GM12878 (cell line): ENCODE results near the gene SEMA5B.

Experiments used
- CHD1 ChIP-seq: IDR thresholded peaks from 2 replicates; pipeline ENCODE4 v1.6.1; 2012; ENCODE audit warnings: low read depth, low read length, improper control_type of control experiment
- CREM ChIP-seq: IDR thresholded peaks from 2 replicates; pipeline ENCODE4 v1.6.1; 2014; ENCODE audit warnings: antibody characterized with exemption, low read depth
- EP300 ChIP-seq, 2 experiments: fragments of 150-350 bp in 1 of 2; IDR thresholded peaks; 2 replicates each; pipeline ENCODE4 v1.6.1; 2011 to 2012; ENCODE audit warnings: low read depth in 2 of 2, low read length in 2 of 2, borderline replicate concordance in 1 of 2, improper control_type of control experiment in 1 of 2, inconsistent platforms in 1 of 2; ENCODE audit not compliant: control insufficient read depth in 1 of 2
- EZH2 ChIP-seq: IDR thresholded peaks from 2 replicates; pipeline ENCODE4 v1.6.1; 2012; ENCODE audit warnings: low read depth, mild to moderate bottlenecking, control low read depth, inconsistent platforms, low read length, borderline replicate concordance; ENCODE audit not compliant: control insufficient read depth
- GABPA ChIP-seq: IDR thresholded peaks from 2 replicates; pipeline ENCODE4 v1.6.1; 2014; ENCODE audit warnings: antibody characterized with exemption, low read depth, mild to moderate bottlenecking, inconsistent platforms
- ZNF384 ChIP-seq: IDR thresholded peaks from 2 replicates; pipeline ENCODE4 v1.6.1; 2012; ENCODE audit warnings: low read depth, mild to moderate bottlenecking, low read length, improper control_type of control experiment, borderline replicate concordance
- TF ChIP-seq, protein P1 (sequence below), 3 experiments: IDR thresholded peaks in 2 of 3; conservative IDR thresholded peaks in 1 of 3; 2 replicates each; pipeline ENCODE4 v1.5.1; 2011; ENCODE audit warnings: low read depth in 3 of 3, low read length in 3 of 3, mild to moderate bottlenecking in 3 of 3, control low read depth in 2 of 3, moderate library complexity in 2 of 3, inconsistent platforms in 1 of 3, mixed read lengths in 1 of 3; ENCODE audit not compliant: control insufficient read depth in 2 of 3, insufficient read depth in 1 of 3; ENCODE audit errors: extremely low read depth in 1 of 3
- TF ChIP-seq, protein P2 (sequence below): IDR thresholded peaks from 2 replicates; pipeline ENCODE4 v1.6.1; 2012; ENCODE audit warnings: mild to moderate bottlenecking, low read depth, low read length
- TF ChIP-seq, protein P3 (sequence below): fragments of 450-650 bp; conservative IDR thresholded peaks from 2 replicates; pipeline ENCODE4 v1.6.1; 2017; ENCODE audit warnings: mild to moderate bottlenecking, moderate library complexity
- TF ChIP-seq, protein P4 (sequence below): fragments of 450-650 bp; formaldehyde crosslinking; IDR thresholded peaks from 2 replicates; pipeline ENCODE4 v1.5.0; 2022; ENCODE audit warnings: mild to moderate bottlenecking, missing genetic modification characterization
- TF ChIP-seq, protein P5 (sequence below): IDR thresholded peaks from 2 replicates; pipeline ENCODE4 v1.6.1; 2012; ENCODE audit warnings: low read depth, low read length, improper control_type of control experiment

DNA sequence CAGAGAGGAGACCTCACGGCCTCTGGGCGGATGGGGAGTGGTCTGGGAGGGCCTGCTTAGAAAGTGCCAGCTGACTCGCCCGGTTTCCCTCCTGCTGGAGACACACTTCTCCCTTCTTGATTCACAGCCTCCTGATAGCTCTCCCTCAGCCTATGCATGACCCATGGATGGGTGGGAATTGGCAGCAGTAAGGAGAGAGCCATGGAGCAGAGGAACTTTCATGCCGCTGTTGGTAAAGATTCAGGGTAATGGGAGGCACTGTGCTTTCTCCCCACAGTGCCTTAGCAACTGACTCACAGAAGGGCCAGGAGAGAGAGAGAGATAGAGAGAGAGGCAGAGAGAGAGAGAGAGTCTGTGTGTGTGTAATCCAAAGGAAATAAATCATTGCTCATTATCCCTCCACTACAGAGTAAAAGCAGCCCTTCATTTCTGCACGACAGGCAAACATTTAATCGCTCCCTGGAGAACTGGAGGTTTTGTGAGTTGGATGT is 82.8 kb downstream of the SEMA5B start:
- TF ChIP-seq, protein P1, sequence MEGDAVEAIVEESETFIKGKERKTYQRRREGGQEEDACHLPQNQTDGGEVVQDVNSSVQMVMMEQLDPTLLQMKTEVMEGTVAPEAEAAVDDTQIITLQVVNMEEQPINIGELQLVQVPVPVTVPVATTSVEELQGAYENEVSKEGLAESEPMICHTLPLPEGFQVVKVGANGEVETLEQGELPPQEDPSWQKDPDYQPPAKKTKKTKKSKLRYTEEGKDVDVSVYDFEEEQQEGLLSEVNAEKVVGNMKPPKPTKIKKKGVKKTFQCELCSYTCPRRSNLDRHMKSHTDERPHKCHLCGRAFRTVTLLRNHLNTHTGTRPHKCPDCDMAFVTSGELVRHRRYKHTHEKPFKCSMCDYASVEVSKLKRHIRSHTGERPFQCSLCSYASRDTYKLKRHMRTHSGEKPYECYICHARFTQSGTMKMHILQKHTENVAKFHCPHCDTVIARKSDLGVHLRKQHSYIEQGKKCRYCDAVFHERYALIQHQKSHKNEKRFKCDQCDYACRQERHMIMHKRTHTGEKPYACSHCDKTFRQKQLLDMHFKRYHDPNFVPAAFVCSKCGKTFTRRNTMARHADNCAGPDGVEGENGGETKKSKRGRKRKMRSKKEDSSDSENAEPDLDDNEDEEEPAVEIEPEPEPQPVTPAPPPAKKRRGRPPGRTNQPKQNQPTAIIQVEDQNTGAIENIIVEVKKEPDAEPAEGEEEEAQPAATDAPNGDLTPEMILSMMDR (IDR thresholded peaks at IDR 0.05 in 2 of 3, conservative IDR thresholded peaks at IDR 0.05 in 1 of 3; ENCODE audit: control insufficient read depth in 2 of 3, extremely low read depth in 1 of 3, insufficient read depth in 1 of 3, low read depth in 3 of 3, low read length in 3 of 3), result no peak
- TF ChIP-seq, protein P2, sequence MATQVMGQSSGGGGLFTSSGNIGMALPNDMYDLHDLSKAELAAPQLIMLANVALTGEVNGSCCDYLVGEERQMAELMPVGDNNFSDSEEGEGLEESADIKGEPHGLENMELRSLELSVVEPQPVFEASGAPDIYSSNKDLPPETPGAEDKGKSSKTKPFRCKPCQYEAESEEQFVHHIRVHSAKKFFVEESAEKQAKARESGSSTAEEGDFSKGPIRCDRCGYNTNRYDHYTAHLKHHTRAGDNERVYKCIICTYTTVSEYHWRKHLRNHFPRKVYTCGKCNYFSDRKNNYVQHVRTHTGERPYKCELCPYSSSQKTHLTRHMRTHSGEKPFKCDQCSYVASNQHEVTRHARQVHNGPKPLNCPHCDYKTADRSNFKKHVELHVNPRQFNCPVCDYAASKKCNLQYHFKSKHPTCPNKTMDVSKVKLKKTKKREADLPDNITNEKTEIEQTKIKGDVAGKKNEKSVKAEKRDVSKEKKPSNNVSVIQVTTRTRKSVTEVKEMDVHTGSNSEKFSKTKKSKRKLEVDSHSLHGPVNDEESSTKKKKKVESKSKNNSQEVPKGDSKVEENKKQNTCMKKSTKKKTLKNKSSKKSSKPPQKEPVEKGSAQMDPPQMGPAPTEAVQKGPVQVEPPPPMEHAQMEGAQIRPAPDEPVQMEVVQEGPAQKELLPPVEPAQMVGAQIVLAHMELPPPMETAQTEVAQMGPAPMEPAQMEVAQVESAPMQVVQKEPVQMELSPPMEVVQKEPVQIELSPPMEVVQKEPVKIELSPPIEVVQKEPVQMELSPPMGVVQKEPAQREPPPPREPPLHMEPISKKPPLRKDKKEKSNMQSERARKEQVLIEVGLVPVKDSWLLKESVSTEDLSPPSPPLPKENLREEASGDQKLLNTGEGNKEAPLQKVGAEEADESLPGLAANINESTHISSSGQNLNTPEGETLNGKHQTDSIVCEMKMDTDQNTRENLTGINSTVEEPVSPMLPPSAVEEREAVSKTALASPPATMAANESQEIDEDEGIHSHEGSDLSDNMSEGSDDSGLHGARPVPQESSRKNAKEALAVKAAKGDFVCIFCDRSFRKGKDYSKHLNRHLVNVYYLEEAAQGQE, result no peak
- TF ChIP-seq CHD1 (no peak), EP300 (IDR thresholded peaks at IDR 0.05; ENCODE audit: borderline replicate concordance in 1 of 2, control insufficient read depth in 1 of 2, low read depth in 2 of 2, low read length in 2 of 2) (no peak), CREM (no peak), ZNF384 (no peak), EZH2 (no peak), GABPA (no peak)
- TF ChIP-seq, protein P3, sequence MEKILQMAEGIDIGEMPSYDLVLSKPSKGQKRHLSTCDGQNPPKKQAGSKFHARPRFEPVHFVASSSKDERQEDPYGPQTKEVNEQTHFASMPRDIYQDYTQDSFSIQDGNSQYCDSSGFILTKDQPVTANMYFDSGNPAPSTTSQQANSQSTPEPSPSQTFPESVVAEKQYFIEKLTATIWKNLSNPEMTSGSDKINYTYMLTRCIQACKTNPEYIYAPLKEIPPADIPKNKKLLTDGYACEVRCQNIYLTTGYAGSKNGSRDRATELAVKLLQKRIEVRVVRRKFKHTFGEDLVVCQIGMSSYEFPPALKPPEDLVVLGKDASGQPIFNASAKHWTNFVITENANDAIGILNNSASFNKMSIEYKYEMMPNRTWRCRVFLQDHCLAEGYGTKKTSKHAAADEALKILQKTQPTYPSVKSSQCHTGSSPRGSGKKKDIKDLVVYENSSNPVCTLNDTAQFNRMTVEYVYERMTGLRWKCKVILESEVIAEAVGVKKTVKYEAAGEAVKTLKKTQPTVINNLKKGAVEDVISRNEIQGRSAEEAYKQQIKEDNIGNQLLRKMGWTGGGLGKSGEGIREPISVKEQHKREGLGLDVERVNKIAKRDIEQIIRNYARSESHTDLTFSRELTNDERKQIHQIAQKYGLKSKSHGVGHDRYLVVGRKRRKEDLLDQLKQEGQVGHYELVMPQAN, result no peak
- TF ChIP-seq, protein P4, sequence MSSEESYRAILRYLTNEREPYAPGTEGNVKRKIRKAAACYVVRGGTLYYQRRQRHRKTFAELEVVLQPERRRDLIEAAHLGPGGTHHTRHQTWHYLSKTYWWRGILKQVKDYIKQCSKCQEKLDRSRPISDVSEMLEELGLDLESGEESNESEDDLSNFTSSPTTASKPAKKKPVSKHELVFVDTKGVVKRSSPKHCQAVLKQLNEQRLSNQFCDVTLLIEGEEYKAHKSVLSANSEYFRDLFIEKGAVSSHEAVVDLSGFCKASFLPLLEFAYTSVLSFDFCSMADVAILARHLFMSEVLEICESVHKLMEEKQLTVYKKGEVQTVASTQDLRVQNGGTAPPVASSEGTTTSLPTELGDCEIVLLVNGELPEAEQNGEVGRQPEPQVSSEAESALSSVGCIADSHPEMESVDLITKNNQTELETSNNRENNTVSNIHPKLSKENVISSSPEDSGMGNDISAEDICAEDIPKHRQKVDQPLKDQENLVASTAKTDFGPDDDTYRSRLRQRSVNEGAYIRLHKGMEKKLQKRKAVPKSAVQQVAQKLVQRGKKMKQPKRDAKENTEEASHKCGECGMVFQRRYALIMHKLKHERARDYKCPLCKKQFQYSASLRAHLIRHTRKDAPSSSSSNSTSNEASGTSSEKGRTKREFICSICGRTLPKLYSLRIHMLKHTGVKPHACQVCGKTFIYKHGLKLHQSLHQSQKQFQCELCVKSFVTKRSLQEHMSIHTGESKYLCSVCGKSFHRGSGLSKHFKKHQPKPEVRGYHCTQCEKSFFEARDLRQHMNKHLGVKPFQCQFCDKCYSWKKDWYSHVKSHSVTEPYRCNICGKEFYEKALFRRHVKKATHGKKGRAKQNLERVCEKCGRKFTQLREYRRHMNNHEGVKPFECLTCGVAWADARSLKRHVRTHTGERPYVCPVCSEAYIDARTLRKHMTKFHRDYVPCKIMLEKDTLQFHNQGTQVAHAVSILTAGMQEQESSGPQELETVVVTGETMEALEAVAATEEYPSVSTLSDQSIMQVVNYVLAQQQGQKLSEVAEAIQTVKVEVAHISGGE (CRISPR knock-in tag), result no peak
- TF ChIP-seq, protein P5, sequence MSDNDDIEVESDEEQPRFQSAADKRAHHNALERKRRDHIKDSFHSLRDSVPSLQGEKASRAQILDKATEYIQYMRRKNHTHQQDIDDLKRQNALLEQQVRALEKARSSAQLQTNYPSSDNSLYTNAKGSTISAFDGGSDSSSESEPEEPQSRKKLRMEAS, result no peak
